Gastrocnemius medialis (tissue), 4 donors: ENCODE results near the gene IL36G.

Experiments used
- POLR2A ChIP-seq, 2 donors: fragments of 450-650 bp; IDR thresholded peaks; one replicate each; pipeline ENCODE4 v1.6.1; 2017; ENCODE audit warnings: antibody characterized with exemption in 2 of 2, mild to moderate bottlenecking in 2 of 2, moderate library complexity in 2 of 2
- TF ChIP-seq, protein P1 (sequence below), 5 experiments: fragments of 450-650 bp in 3 of 5; fragments of 200-600 bp in 2 of 5; sonication (generic) in 2 of 5; IDR thresholded peaks in 4 of 5; conservative IDR thresholded peaks in 1 of 5; 1 replicate in 4 of 5; 2 replicates in 1 of 5; pipeline ENCODE4 v1.5.1; 2016 to 2019; ENCODE audit warnings: antibody characterized with exemption in 5 of 5, mild to moderate bottlenecking in 3 of 5, moderate library complexity in 3 of 5

DNA sequence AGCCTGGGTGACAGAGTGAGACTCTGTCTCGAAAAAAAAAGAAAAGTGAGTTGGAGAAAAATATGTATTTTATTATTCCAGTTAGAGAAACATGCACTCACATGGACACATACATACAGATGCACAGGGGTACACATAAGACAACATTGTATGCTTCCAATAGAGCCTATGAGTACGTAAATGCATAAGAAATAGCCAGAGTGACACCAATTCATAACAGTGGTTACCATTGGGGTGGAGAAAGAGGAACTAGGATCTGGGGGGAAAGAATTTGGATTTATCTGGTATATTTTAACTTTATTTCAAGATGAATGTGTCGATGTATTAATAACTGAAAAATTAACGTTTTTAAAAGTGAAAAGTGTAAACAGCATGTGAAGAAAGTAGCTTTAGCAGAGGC lies 43.5 kb downstream of the IL36G start:
- TF ChIP-seq POLR2A (IDR thresholded peaks at IDR 0.05), result no peak
- TF ChIP-seq, protein P1, sequence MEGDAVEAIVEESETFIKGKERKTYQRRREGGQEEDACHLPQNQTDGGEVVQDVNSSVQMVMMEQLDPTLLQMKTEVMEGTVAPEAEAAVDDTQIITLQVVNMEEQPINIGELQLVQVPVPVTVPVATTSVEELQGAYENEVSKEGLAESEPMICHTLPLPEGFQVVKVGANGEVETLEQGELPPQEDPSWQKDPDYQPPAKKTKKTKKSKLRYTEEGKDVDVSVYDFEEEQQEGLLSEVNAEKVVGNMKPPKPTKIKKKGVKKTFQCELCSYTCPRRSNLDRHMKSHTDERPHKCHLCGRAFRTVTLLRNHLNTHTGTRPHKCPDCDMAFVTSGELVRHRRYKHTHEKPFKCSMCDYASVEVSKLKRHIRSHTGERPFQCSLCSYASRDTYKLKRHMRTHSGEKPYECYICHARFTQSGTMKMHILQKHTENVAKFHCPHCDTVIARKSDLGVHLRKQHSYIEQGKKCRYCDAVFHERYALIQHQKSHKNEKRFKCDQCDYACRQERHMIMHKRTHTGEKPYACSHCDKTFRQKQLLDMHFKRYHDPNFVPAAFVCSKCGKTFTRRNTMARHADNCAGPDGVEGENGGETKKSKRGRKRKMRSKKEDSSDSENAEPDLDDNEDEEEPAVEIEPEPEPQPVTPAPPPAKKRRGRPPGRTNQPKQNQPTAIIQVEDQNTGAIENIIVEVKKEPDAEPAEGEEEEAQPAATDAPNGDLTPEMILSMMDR (IDR thresholded peaks at IDR 0.05 in 4 of 5, conservative IDR thresholded peaks at IDR 0.05 in 1 of 5), result no peak
